Limb (tissue), 2 donors: ENCODE results near the gene FNDC1.

Source experiments
- DNase-seq, 2 donors: peaks; one replicate each; pipeline ENCODE4 v3.0.0-alpha.2; 2016; ENCODE audit errors: extremely low spot score in 2 of 2

Gene FNDC1

GRCh38 chr6:159157431-159157830, 11.8 kb upstream of the FNDC1 start:
- DNase-seq, result no peak

- no peak for DNase-seq
These were observed 7.4 kb upstream of the FNDC1 start for GRCh38 chr6:159161839-159162238.

GRCh38 chr6:159163901-159164370, 5.3 kb upstream of the FNDC1 start:
- peak; percentile 78 to 84 for DNase-seq

- DNase-seq, result peak; percentile 26 to 61
These were observed 536 bp upstream of the FNDC1 start for GRCh38 chr6:159168536-159169192.

- peak; percentile 21 to 68 for DNase-seq
These were observed 545 bp downstream of the FNDC1 start for GRCh38 chr6:159169557-159170332.

GRCh38 chr6:159170333-159170672, 1.1 kb downstream of the FNDC1 start:
- no peak for DNase-seq

GRCh38 chr6:159170999-159171712, 2.0 kb downstream of the FNDC1 start:
- DNase-seq, result peak; percentile 29 to 45

- no peak for DNase-seq
These were observed 2.9 kb downstream of the FNDC1 start for GRCh38 chr6:159172091-159172491.

- peak; percentile 84 to 85 for DNase-seq
These were observed 5.2 kb downstream of the FNDC1 start for GRCh38 chr6:159174263-159174969.

GRCh38 chr6:159176913-159177312, 7.7 kb downstream of the FNDC1 start:
- no peak for DNase-seq

GRCh38 chr6:159178847-159179246, 9.6 kb downstream of the FNDC1 start:
- DNase-seq, result no peak

GRCh38 chr6:159180001-159180400, 10.8 kb downstream of the FNDC1 start:
- no peak for DNase-seq

GRCh38 chr6:159181914-159182313, 12.7 kb downstream of the FNDC1 start:
- no peak for DNase-seq

- DNase-seq, result no peak
These were observed 15.4 kb downstream of the FNDC1 start for GRCh38 chr6:159184559-159184958.

GRCh38 chr6:159190460-159190859, 21.3 kb downstream of the FNDC1 start:
- no peak for DNase-seq

GRCh38 chr6:159193923-159194322, 24.7 kb downstream of the FNDC1 start:
- DNase-seq, result no peak

- no peak for DNase-seq
These were observed 25.2 kb downstream of the FNDC1 start for GRCh38 chr6:159194421-159194820.

GRCh38 chr6:159196430-159196975, 27.3 kb downstream of the FNDC1 start:
- no peak for DNase-seq

GRCh38 chr6:159197251-159197650, 28.1 kb downstream of the FNDC1 start:
- no peak for DNase-seq

GRCh38 chr6:159201336-159201735, 32.1 kb downstream of the FNDC1 start:
- no peak for DNase-seq

GRCh38 chr6:159203304-159204005, 34.3 kb downstream of the FNDC1 start:
- no peak for DNase-seq
